Measurements from ENCODE around the gene TAF9B.
A peak's percentile ranks its signal among the peaks of the same experiment; 100 is the strongest.
"Not testable (repeated sequence)": the region's sequence is repeated elsewhere in the genome, so short reads cannot be mapped to it uniquely, and the experiment has no call there.

The TAF9B gene

DNA sequence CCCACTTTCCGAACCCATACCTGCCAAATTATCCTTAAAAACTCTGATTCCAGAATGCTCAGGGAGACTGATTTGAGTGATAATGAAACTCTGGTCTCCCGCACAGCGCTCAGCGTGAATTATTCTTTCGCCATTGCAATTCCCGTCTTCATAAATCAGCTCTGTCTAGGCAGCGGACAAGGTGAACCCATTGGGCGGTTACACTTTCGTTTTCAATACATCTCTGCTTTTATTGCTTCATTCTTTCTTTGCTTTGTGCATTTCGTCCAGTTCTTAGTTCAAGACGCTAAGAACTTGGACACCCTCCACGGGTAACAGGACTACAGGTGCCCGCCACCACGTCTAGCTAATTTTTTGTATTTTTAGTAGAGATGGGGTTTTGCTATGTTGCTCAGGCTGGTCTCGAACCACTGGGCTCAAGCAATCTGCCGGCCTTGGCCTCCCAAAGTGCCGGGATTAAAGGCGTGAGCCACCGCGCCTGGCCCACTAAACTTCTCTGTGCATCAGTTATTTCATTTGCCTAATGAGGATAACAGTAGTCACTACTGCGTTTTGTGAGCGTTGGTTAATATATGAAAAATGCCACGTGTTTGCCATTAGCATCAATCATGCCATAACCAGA, 36.3 kb downstream of the TAF9B start:
- peak overlapping the region; percentile 86 for H3K27ac Mint-ChIP-seq
- H3K27me3 Mint-ChIP-seq, result no peaks in the 10 kb centered on the region
- H3K4me3 Mint-ChIP-seq, result peak overlapping the region; percentile 95
- peaks cover 17% of the 10 kb centered on the region for H3K36me3 Mint-ChIP-seq
- no peaks in the 10 kb centered on the region for H3K9me3 Mint-ChIP-seq (ENCODE audit: low read depth)
- peaks cover 27% of the 10 kb centered on the region for H3K4me1 Mint-ChIP-seq (ENCODE audit: low read depth)

- H3K4me3 Mint-ChIP-seq, result no peak overlapping the region
- peaks cover 11% of the 10 kb centered on the region for H3K36me3 Mint-ChIP-seq
- H3K27ac Mint-ChIP-seq, result no peak overlapping the region
- H3K9me3 Mint-ChIP-seq (ENCODE audit: low read depth), result no peaks in the 10 kb centered on the region
- no peaks in the 10 kb centered on the region for H3K27me3 Mint-ChIP-seq
- peaks cover 18% of the 10 kb centered on the region for H3K4me1 Mint-ChIP-seq (ENCODE audit: low read depth)
These were observed 37.4 kb downstream of the TAF9B start for GRCh38 chrX:78102091-78102490.

DNA sequence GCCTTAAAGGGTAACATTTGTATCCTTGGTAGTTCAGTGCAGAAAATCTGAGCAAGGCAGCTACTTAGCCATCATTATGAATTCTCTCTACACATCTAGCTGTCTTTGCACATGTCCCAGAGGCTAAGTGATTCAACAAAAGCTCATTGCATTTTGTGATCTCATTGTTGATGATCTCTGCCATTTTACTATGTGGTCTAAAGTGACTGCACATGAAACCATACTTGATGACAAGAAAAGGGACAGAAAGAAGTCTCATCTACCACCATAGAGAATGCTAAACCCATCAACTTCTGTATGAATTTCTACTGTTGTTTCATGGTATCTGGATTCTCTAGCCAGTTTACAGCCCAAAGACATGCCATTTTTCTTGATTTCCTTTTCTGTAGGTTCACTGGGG, 41.3 kb downstream of the TAF9B start:
- no peaks in the 10 kb centered on the region for H3K27me3 Mint-ChIP-seq
- no peak overlapping the region for H3K4me3 Mint-ChIP-seq
- H3K36me3 Mint-ChIP-seq, result no peaks in the 10 kb centered on the region
- H3K4me1 Mint-ChIP-seq (ENCODE audit: low read depth), result peaks cover 11% of the 10 kb centered on the region
- H3K27ac Mint-ChIP-seq, result no peak overlapping the region
- H3K9me3 Mint-ChIP-seq (ENCODE audit: low read depth), result no peaks in the 10 kb centered on the region

DNA sequence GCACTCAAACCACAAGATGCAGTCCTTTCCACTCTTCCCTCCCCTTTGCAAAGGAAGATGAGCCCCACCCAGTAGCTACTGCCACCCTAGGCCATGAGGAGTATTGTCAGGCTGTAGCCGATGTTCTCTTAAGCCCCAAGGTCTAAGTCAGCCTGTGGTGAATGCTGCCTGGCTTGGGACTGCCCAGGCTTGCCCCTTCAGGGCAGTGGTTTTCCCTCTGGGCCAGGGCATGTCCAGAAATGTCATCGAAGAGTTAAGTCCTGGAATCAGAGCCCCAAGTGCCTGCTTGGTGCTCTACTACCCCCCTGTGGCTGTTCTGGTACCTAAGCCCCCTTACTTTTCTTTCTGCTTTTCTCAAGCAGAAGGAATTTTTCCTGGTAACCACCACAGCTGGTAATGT, 47.2 kb downstream of the TAF9B start:
- Mint-ChIP-seq H3K27me3 (no peaks in the 10 kb centered on the region), H3K4me1 (ENCODE audit: low read depth) (no peaks in the 10 kb centered on the region), H3K9me3 (ENCODE audit: low read depth) (no peaks in the 10 kb centered on the region), H3K27ac (no peak overlapping the region), H3K4me3 (no peak overlapping the region), H3K36me3 (peaks cover 2% of the 10 kb centered on the region)

GRCh38 chrX:78081413-78081812, 58.0 kb downstream of the TAF9B start:
- H3K36me3 Mint-ChIP-seq; H3K4me1 Mint-ChIP-seq (ENCODE audit: low read depth); H3K27me3 Mint-ChIP-seq; H3K4me3 Mint-ChIP-seq; H3K27ac Mint-ChIP-seq; H3K9me3 Mint-ChIP-seq (ENCODE audit: low read depth): not testable (repeated sequence)

Measured in activated naive CD8-positive, alpha-beta T cell (primary cell).